H9 (cell line): ENCODE measurements around the gene PSMA6. TPM values are rescaled to one million over a fixed set of nuclear protein-coding genes. Genes with fewer than 3 reads are reported as not detected.

ENCODE experiments used
- DNase-seq: peaks from one replicate; pipeline ENCODE4 v3.0.0-alpha.2; 2017
- H2AFZ ChIP-seq: one replicate; pipeline ENCODE4 v1.6.1; 2013; ENCODE audit warnings: mild to moderate bottlenecking, low read length, control low read depth, moderate library complexity
- H2AK5ac ChIP-seq: 2 replicates; pipeline ENCODE4 v1.6.1; 2013; ENCODE audit warnings: low read length, control low read depth, mixed read lengths; ENCODE audit not compliant: insufficient read length
- H2BK120ac ChIP-seq: one replicate; pipeline ENCODE4 v1.6.1; 2013; ENCODE audit warnings: low read depth, mild to moderate bottlenecking, low read length, control low read depth, inconsistent platforms; ENCODE audit not compliant: poor library complexity, severe bottlenecking
- H2BK12ac ChIP-seq: 2 replicates; pipeline ENCODE4 v1.6.1; 2013; ENCODE audit warnings: low read length, control low read depth, mixed read lengths, low read depth; ENCODE audit not compliant: insufficient read length
- H2BK15ac ChIP-seq: 2 replicates; pipeline ENCODE4 v1.6.1; 2013; ENCODE audit warnings: low read depth, low read length, control low read depth
- H2BK20ac ChIP-seq: one replicate; pipeline ENCODE4 v1.6.1; 2013; ENCODE audit warnings: low read depth, mild to moderate bottlenecking, low read length, control low read depth, inconsistent platforms; ENCODE audit not compliant: poor library complexity, severe bottlenecking
- H2BK5ac ChIP-seq: 2 replicates; pipeline ENCODE4 v1.6.1; 2013; ENCODE audit warnings: low read length, control low read depth, mixed read lengths; ENCODE audit not compliant: insufficient read length
- H3K14ac ChIP-seq: 2 replicates; pipeline ENCODE4 v1.6.1; 2013; ENCODE audit warnings: low read length, control low read depth; ENCODE audit not compliant: insufficient read depth
- H3K18ac ChIP-seq: 2 replicates; pipeline ENCODE4 v1.6.1; 2013; ENCODE audit warnings: low read depth, mild to moderate bottlenecking, mixed read lengths, low read length, control low read depth; ENCODE audit not compliant: insufficient read length
- H3K23ac ChIP-seq: 2 replicates; pipeline ENCODE4 v1.6.1; 2013; ENCODE audit warnings: low read length, control low read depth, mixed read lengths, low read depth; ENCODE audit not compliant: insufficient read length
- H3K23me2 ChIP-seq: 2 replicates; pipeline ENCODE4 v1.6.1; 2013; ENCODE audit warnings: low read depth, mild to moderate bottlenecking, mixed read lengths, low read length, control low read depth; ENCODE audit not compliant: insufficient read length, poor library complexity, severe bottlenecking
- H3K27ac ChIP-seq: 2 replicates; pipeline ENCODE4 v1.5.1; 2013; ENCODE audit warnings: low read length, control low read depth, mixed read lengths, low read depth; ENCODE audit not compliant: insufficient read length
- H3K27me3 ChIP-seq: 2 replicates; pipeline ENCODE4 v1.6.1; 2013; ENCODE audit warnings: low read length, control low read depth, inconsistent platforms; ENCODE audit not compliant: insufficient read depth
- H3K4ac ChIP-seq: 2 replicates; pipeline ENCODE4 v1.6.1; 2013; ENCODE audit warnings: low read depth, mild to moderate bottlenecking, control low read depth, inconsistent platforms, low read length, moderate library complexity
- H3K4me1 ChIP-seq: 2 replicates; pipeline ENCODE4 v1.6.1; 2013; ENCODE audit warnings: low read length, control low read depth, inconsistent platforms; ENCODE audit not compliant: insufficient read depth
- H3K4me2 ChIP-seq: 2 replicates; pipeline ENCODE4 v1.6.1; 2013; ENCODE audit warnings: low read length, control low read depth, mixed read lengths; ENCODE audit not compliant: insufficient read length, insufficient read depth
- H3K56ac ChIP-seq: 2 replicates; pipeline ENCODE4 v1.6.1; 2013; ENCODE audit warnings: low read depth, mild to moderate bottlenecking, mixed read lengths, low read length, control low read depth; ENCODE audit not compliant: insufficient read length
- H3K79me1 ChIP-seq: 2 replicates; pipeline ENCODE4 v1.6.1; 2013; ENCODE audit warnings: low read depth, mild to moderate bottlenecking, moderate library complexity, low read length, control low read depth, inconsistent platforms; ENCODE audit not compliant: insufficient read depth, poor library complexity, severe bottlenecking
- H3K79me2 ChIP-seq: 2 replicates; pipeline ENCODE4 v1.6.1; 2013; ENCODE audit warnings: low read length, control low read depth, inconsistent platforms; ENCODE audit not compliant: insufficient read depth
- H3K9ac ChIP-seq: 2 replicates; pipeline ENCODE4 v1.6.1; 2013; ENCODE audit warnings: low read length, control low read depth, mixed read lengths; ENCODE audit not compliant: insufficient read length; ENCODE audit errors: extremely low read depth
- H3K9me3 ChIP-seq: one replicate; pipeline ENCODE4 v1.6.1; 2013; ENCODE audit warnings: low read depth, low read length, inconsistent platforms; ENCODE audit not compliant: control insufficient read depth
- H3T11ph ChIP-seq: one replicate; pipeline ENCODE4 v1.6.1; 2013; ENCODE audit warnings: mild to moderate bottlenecking, low read length, control low read depth, inconsistent platforms
- H4K20me1 ChIP-seq: one replicate; pipeline ENCODE4 v1.6.1; 2013; ENCODE audit not compliant: control insufficient read depth, insufficient read length, insufficient read depth
- H4K5ac ChIP-seq: 2 replicates; pipeline ENCODE4 v1.6.1; 2013; ENCODE audit warnings: low read depth, mild to moderate bottlenecking, mixed read lengths, low read length, control low read depth; ENCODE audit not compliant: insufficient read length
- H4K8ac ChIP-seq: replicated peaks from 2 replicates; pipeline ENCODE4 v1.6.1; 2013; ENCODE audit warnings: low read length, control low read depth, mixed read lengths, low read depth; ENCODE audit not compliant: insufficient read length
- H4K91ac ChIP-seq: 2 replicates; pipeline ENCODE4 v1.6.1; 2013; ENCODE audit warnings: low read depth, mild to moderate bottlenecking, moderate library complexity, mixed read lengths, low read length, control low read depth; ENCODE audit not compliant: insufficient read length
- H3K27ac Mint-ChIP-seq, 3 experiments: 2 replicates in 2 of 3; 3 replicates in 1 of 3; pipeline ENCODE4 v1.8.0; 2020 to 2021; ENCODE audit warnings: mixed read lengths in 3 of 3, mild to moderate bottlenecking in 1 of 3, moderate library complexity in 1 of 3
- H3K27me3 Mint-ChIP-seq: 2 replicates; pipeline ENCODE4 v1.8.0; 2021; ENCODE audit warnings: low read depth, mild to moderate bottlenecking, moderate library complexity, mixed read lengths
- H3K36me3 Mint-ChIP-seq, 3 experiments: 2 replicates in 2 of 3; 3 replicates in 1 of 3; pipeline ENCODE4 v1.8.0; 2020 to 2021; ENCODE audit warnings: low read depth in 3 of 3, mixed read lengths in 3 of 3; ENCODE audit not compliant: insufficient read depth in 1 of 3
- H3K4me1 Mint-ChIP-seq, 2 experiments: 2 replicates each; pipeline ENCODE4 v1.8.0; 2020; ENCODE audit warnings: mixed read lengths in 2 of 2
- H3K4me3 Mint-ChIP-seq, 2 experiments: 2 replicates in 1 of 2; 3 replicates in 1 of 2; pipeline ENCODE4 v1.8.0; 2020 to 2021; ENCODE audit warnings: mild to moderate bottlenecking in 2 of 2, mixed read lengths in 2 of 2, moderate library complexity in 1 of 2
- H3K9me3 Mint-ChIP-seq, 2 experiments: 2 replicates in 1 of 2; 3 replicates in 1 of 2; pipeline ENCODE4 v1.8.0; 2020; ENCODE audit warnings: mild to moderate bottlenecking in 2 of 2, mixed read lengths in 2 of 2, moderate library complexity in 1 of 2
- WGBS: extraction: QIAGEN DNeasy Blood & Tissue Kit; methylation state at CpG from one replicate; pipeline ENCODE4 v1.1.7; 2013; ENCODE audit warnings: missing lambda C conversion rate, low lambda C conversion rate, mixed read lengths; ENCODE audit not compliant: insufficient read length; ENCODE audit errors: extremely low coverage; 5-methylcytosine and 5-hydroxymethylcytosine counted together
- total RNA-seq: library from RNA; stranded (reverse); gene quantifications from 2 replicates; pipeline ENCODE4 v1.2.1, GENCODE V29; 2021
- TF ChIP-seq, protein P1 (sequence below): fragments of 200-600 bp; sonication (generic); conservative IDR thresholded peaks from 3 replicates; pipeline ENCODE4 v1.8.0; 2021; ENCODE audit warnings: antibody characterized with exemption, mild to moderate bottlenecking

The PSMA6 gene
- total RNA-seq, 1 experiment from 2014 or later: 255 TPM

DNA sequence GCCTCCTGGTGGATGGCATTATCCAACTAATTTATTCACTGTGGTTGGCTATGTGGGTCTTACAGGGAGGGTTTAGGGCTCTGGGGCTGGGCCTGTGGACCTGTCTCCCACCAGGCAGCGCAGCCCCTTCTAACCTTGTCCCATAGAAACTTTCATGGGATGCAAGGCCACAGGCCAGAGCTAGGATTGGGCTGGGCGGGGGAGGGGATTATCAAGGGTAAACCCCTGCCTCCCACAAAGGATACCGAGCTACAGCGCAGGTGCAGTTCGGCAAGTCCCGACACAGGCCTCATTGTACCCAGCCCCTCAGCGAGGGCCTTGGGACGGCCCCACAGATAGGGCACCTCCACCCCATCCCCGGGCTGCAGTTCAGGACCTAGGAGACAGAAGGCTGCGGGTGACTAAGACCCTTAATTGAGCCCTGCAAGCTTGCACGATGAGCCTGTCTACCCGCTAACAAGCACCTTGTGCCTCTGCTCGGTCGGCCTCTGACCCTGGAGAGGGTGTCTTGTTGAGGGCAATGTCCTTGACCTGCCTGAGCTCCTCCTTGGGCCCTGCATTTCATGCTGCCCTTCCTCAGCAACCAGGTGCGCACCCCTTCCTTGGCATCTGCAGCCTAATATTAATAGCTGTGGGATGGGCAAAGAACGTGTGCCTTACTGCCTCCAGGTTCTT is 46.7 kb downstream of the PSMA6 start:
- H3K79me1 ChIP-seq: no peaks in the 10 kb centered on the region
- no peak overlapping the region for H3K4me2 ChIP-seq
- H3K23ac ChIP-seq: no peak overlapping the region
- no peak overlapping the region for H2AFZ ChIP-seq
- no peak overlapping the region for H2BK120ac ChIP-seq
- no peak overlapping the region for H3K18ac ChIP-seq
- H3K27me3 ChIP-seq: no peaks in the 10 kb centered on the region
- no peaks in the 10 kb centered on the region for H3K9me3 Mint-ChIP-seq
- no peak overlapping the region for H2BK12ac ChIP-seq
- no peaks in the 10 kb centered on the region for H3K79me2 ChIP-seq
- H3K4me1 ChIP-seq: no peaks in the 10 kb centered on the region; the same call in 1 of the 2 replicates
- WGBS: no CpG with 5 or more reads among the region's 16 CpGs
- TF ChIP-seq, protein P1, sequence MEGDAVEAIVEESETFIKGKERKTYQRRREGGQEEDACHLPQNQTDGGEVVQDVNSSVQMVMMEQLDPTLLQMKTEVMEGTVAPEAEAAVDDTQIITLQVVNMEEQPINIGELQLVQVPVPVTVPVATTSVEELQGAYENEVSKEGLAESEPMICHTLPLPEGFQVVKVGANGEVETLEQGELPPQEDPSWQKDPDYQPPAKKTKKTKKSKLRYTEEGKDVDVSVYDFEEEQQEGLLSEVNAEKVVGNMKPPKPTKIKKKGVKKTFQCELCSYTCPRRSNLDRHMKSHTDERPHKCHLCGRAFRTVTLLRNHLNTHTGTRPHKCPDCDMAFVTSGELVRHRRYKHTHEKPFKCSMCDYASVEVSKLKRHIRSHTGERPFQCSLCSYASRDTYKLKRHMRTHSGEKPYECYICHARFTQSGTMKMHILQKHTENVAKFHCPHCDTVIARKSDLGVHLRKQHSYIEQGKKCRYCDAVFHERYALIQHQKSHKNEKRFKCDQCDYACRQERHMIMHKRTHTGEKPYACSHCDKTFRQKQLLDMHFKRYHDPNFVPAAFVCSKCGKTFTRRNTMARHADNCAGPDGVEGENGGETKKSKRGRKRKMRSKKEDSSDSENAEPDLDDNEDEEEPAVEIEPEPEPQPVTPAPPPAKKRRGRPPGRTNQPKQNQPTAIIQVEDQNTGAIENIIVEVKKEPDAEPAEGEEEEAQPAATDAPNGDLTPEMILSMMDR: no peak
- no peak overlapping the region for H3K27ac ChIP-seq
- no peak overlapping the region for H4K5ac ChIP-seq
- H3K56ac ChIP-seq: no peak overlapping the region
- H2BK20ac ChIP-seq: no peak overlapping the region
- H3K4me3 Mint-ChIP-seq: no peak overlapping the region
- H3K4ac ChIP-seq: no peak overlapping the region
- no peak overlapping the region for H3K9ac ChIP-seq
- no peak for DNase-seq
- no peaks in the 10 kb centered on the region for H3K23me2 ChIP-seq
- H2BK15ac ChIP-seq: no peak overlapping the region
- H4K8ac ChIP-seq: no peak overlapping the region
- H3K36me3 Mint-ChIP-seq: no peaks in the 10 kb centered on the region; a peak in 1 of 7 replicates
- H3K14ac ChIP-seq: no peak overlapping the region
- H4K20me1 ChIP-seq: no peaks in the 10 kb centered on the region
- H3K27me3 Mint-ChIP-seq: no peaks in the 10 kb centered on the region
- H2BK5ac ChIP-seq: no peak overlapping the region
- no peak overlapping the region for H2AK5ac ChIP-seq
- no peak overlapping the region for H3K27ac Mint-ChIP-seq
- no peaks in the 10 kb centered on the region for H3K9me3 ChIP-seq
- peaks cover 27 to 39% of the 10 kb centered on the region in 2 experiments for H3K4me1 Mint-ChIP-seq
- H4K91ac ChIP-seq: no peak overlapping the region
- H3T11ph ChIP-seq: no peak overlapping the region
